Keratinocyte (primary cell): Measurements from ENCODE around the gene FRS2.
"Not testable (repeated sequence)": the region's sequence is repeated elsewhere in the genome, so short reads cannot be mapped to it uniquely, and the experiment has no call there.

Experiments
- CTCF ChIP-seq, 3 experiments: IDR thresholded peaks in 1 of 3; conservative IDR thresholded peaks in 1 of 3; optimal IDR thresholded peaks in 1 of 3; 2 replicates in 2 of 3; 3 replicates in 1 of 3; pipeline versions ENCODE3 to v1.5.1; 2011; ENCODE audit warnings: low read length in 3 of 3, mild to moderate bottlenecking in 3 of 3, moderate library complexity in 2 of 3, control low read depth in 1 of 3, inconsistent platforms in 1 of 3; ENCODE audit not compliant: insufficient read depth in 2 of 3; ENCODE audit errors: extremely low read depth in 1 of 3
- EZH2 ChIP-seq: IDR thresholded peaks from one replicate; pipeline ENCODE4 v1.6.1; 2012; ENCODE audit warnings: inconsistent platforms, mild to moderate bottlenecking, low read length, moderate library complexity

GRCh38 chr12:69452598-69453132 is 17.5 kb upstream of the FRS2 start:
- not testable (repeated sequence) for TF ChIP-seq CTCF (optimal IDR thresholded peaks at IDR 0.05 in 1 of 3, IDR thresholded peaks at IDR 0.05 in 1 of 3, conservative IDR thresholded peaks at IDR 0.05 in 1 of 3; ENCODE audit: extremely low read depth in 1 of 3, insufficient read depth in 2 of 3, low read length in 3 of 3); EZH2
